ENCODE data around the gene EXOC3L4. TPM values are rescaled to one million over a fixed set of nuclear protein-coding genes. Genes with fewer than 3 reads are reported as not detected.
A peak's percentile ranks its signal among the peaks of the same experiment; 100 is the strongest.

Gene EXOC3L4
- total RNA-seq, 1 donor from 2014 or later: 6.3 TPM

DNA sequence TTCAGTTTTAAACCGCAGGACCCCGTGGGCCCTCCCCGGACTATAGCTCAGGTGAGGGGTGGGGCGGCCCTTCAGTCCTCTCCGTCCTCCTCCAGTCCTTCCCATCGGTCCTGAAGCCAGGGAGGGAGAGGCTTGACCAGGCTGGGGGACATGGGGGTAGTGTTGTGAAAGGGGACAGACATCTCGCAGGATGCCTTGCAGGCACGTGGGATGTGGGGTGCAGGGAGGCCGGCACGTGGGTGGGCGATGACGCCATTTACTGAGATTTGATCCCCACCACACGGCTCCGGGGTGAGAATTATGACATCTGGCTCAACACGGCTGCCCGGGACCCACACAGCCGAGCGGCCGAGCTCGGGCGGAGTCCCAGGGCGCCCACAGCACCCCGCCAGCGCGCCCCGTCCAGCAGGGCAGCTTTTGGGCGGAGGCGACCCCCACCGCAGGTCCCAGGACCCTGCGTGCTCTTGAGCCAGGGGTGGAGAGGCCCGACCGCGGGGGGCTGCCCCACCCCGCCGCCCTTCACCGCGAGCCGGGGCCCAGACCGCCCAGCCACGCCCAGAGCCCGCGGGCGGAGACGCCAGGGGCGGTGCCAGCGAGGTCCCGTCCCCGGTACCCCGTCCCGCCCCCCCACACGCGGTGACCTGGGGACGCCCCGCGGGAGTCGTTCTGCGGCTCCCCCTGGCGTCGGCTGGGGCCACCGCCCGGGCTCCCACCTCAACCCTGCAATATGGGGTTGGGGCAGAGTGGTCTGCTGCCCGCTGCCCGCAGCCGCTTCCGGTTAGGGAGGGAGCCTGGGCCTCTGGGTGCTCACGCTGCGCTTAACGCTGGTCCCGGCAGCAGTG, 3.3 kb upstream of the EXOC3L4 start:
- DNase-seq: no peak

DNA sequence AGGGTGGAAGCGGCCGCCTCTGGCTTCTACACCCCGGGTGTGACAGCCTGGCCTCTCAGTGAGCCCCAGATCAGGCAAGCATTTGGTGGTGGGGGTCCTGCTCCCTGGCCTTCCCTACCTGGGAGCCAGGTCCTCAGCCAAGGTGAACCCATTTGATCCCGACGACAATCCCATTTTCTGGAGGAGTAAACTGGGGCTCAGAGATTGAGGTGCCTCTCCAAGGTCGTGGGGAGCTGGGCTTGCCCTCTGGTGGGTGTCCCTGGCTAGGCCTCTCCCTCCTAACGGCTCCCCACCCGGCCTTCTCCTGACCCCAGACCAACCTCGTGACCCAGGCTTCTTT, 2.7 kb upstream of the EXOC3L4 start:
- DNase-seq: no peak

- no peak for DNase-seq
Observed at GRCh38 chr14:103093856-103094405, 594 bp upstream of the EXOC3L4 start.

- DNase-seq: no peak
Observed at GRCh38 chr14:103095210-103095778, 769 bp downstream of the EXOC3L4 start.

DNA sequence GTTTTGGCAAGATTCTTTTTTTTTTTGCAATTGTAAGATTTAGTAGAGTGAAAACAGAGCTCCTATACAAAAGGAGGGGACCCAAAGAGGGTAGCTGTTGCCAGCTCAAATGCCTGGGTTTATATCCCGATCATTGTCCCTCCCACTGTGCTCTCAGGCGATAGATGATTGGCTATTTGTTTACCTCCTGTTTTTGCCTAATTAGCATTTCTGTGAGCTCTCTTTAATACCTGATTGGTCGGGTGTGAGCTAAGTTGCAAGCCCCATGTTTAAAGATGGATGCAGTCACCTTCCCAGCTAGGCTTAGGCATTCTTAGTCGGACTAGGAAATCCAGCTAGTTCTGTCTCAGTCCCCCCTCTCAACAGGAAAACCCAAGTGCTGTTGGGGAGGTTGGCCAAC, 1.9 kb downstream of the EXOC3L4 start:
- no peak for DNase-seq

GRCh38 chr14:103097244-103097993, 2.9 kb downstream of the EXOC3L4 start:
- DNase-seq: no peak

GRCh38 chr14:103097994-103098957, 3.8 kb downstream of the EXOC3L4 start:
- DNase-seq: no peak

DNA sequence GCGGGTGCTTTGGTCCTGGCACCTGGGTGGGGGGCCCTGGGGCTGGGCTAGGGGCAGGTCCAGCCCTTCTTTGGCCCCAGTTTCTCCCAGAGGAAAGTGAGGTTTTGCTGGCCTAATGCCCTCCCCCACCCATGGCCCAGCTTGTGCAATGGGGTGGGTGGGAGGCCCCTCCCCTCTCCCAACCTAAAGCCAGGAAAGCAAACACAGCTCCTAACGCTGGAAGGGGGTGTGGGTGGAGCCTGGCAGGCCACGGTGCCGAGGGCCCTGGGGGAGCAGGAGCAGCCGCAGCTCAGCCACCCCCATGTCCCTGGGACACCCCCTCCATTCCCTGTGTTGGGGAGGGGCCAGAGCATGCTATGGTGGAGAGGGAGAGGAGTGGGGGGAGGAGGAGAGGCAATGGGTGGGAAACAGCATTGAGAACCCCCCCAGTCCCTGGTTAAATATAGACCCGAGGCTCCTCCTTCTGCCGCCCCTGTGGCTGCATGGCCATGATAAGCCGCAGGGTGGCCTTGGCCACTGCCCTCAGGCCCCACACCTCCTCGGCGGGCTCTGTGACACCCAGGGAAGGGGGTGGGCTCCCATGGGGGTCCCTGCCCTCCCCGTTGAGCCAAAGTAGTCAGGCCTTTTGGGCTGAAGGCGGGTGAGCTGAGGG, 4.7 kb downstream of the EXOC3L4 start:
- no peak for DNase-seq

DNA sequence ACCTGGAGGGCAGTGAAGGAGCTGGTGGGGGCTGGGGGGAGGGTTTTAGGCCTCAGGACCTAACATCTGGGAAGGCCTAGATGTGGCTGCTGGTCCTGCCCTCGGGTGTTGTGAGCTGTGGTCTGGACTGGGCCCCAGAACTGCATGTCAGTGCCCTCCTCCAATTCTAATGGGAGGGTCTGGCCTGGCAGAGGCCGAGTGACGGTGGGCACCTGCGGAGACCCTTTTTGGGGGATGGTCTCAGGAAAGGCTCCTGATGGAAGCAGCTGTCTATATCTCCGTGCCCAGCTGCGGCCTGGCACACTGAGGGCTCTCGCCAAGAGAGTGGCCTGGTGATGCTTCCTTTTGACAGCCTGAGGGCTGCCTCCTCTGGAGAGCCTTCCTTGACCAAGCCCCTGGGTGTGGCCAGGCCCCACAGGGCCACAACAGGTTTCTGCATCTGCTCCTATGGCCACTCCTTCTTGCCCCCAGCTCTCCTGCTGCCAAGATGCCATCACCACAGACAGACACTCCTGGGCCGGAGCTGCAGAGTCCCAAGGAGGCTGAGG, 5.3 kb downstream of the EXOC3L4 start:
- DNase-seq: no peak

- no peak for DNase-seq
Observed at GRCh38 chr14:103100281-103101121, 6.0 kb downstream of the EXOC3L4 start.

- DNase-seq: no peak
Observed at GRCh38 chr14:103101257-103101962, 6.9 kb downstream of the EXOC3L4 start.

DNA sequence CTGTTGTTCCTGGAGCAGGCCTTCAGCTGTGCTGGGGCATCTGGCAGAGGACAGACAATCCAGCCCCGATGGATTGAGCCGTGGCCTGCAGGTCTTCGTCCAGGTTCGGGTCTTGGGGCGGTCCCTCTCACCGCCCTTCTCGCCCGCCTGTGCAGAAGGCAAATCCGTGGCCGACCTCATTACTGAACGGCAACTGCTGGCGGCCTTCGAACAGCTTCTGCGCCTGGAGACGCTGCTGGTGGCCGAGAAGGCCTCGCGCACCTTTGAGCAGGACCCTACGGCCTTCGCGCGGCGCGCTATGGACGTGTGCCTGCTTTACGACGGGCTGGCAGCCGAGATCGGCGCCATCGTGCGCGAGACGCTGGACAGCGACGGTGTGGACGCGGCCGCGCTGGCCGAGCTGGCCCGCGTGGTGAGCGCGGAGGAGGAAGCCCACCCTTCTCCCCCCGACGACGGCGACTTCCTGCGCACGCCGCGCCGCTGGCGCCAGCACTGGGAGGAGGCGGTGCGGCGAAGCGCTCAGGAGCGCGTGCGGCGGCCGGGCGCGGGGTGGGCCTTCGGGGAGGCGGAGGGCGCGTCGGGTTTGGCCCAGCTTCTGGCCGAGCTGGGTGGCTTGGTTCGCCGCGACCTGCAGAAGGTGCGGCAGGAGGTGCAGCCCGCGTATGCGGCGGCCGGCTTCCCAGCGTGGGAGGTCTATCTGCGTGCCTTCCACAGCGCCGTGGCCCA, 7.6 kb downstream of the EXOC3L4 start:
- no peak for DNase-seq

DNA sequence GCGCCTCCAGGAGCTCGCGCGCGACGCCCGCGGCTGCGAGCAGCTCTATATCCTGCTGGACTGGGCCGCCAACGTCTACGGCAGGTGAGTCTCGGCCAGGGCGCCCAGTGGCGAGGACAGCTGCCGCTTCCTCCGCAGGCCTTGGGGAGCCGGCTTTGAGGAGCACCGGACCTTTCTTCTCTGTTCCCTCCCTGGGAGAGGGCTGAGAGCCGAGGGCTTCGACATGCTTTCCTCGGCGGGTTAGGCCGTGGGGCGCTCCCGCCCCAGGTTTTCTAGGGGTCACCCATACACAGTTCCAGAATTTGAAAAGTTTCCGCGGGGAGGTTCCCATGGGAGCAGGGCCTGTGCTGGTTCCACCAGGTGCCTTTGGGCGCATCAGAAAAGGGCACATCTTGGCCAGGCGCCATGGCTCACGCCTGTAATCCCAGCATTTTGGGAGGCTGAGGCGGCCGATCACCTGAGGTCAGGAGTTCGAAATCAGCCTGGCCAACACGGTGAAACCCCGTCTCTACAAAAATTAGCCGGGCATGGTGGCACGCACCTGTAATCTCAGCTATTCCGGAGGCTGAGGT, 8.2 kb downstream of the EXOC3L4 start:
- no peak for DNase-seq

- DNase-seq: peak; percentile 87
Observed at GRCh38 chr14:103103461-103104388, 9.2 kb downstream of the EXOC3L4 start.

GRCh38 chr14:103104389-103104653, 9.8 kb downstream of the EXOC3L4 start:
- DNase-seq: no peak

GRCh38 chr14:103104654-103105452, 10.3 kb downstream of the EXOC3L4 start:
- DNase-seq: peak; percentile 73
